ENCODE data around the gene HCN3. TPM values are rescaled to one million over a fixed set of nuclear protein-coding genes. Genes with fewer than 3 reads are reported as not detected.

HCN3 gene
- total RNA-seq, 4 donors from 2014 or later: 5.4 to 8.5 (median 6.4) TPM

GRCh38 chr1:155308493-155309422 is 31.5 kb downstream of the HCN3 start, which contains the start of gene FDPS:
FDPS (plus strand) TSS chr1:155308866; CDS start chr1:155309790, 924 bp downstream.
- peak; percentile 99 to 100 for DNase-seq (ENCODE audit: low spot score in 2 of 2)

GRCh38 chr1:155309423-155310021 is 32.3 kb downstream of the HCN3 start:
- DNase-seq (ENCODE audit: low spot score in 2 of 2): no peak
- peak overlapping the region; percentile 71 for H3K4me3 ChIP-seq (ENCODE audit: low read depth, poor library complexity, severe bottlenecking)
- intact Hi-C loops (cut with DNase I; ENCODE audit: low total_unique reads): no loop called here
- 1 to 19% methylated on average over 5 to 11 of the region's 11 CpGs for WGBS, 2 donors
- TF ChIP-seq CTCF (IDR thresholded peaks at IDR 0.05) (no peak), POLR2A (IDR thresholded peaks at IDR 0.05) (no peak)

More at GRCh38 chr1:155308493-155309422, 31.5 kb downstream of the HCN3 start, which contains the start of gene FDPS:
- H3K4me3 ChIP-seq (ENCODE audit: low read depth, poor library complexity, severe bottlenecking): peak within 1 kb of the TSS; percentile 71
- TF ChIP-seq POLR2A (IDR thresholded peaks at IDR 0.05): peak in 1 of 2 donors; percentile 2
- TF ChIP-seq CTCF (IDR thresholded peaks at IDR 0.05): no peak
- intact Hi-C loops (cut with DNase I; ENCODE audit: low total_unique reads): no loop called here
- WGBS, 2 donors: 0% methylated on average over 38 to 50 of the region's 51 CpGs

GRCh38 chr1:155313261-155313660 is 36.0 kb downstream of the HCN3 start:
- DNase-seq (ENCODE audit: low spot score in 2 of 2): no peak
- intact Hi-C loops (cut with DNase I; ENCODE audit: low total_unique reads): no loop called here
- WGBS, 2 donors: 55 to 61% methylated on average over 8 of the region's 8 CpGs
- H3K4me3 ChIP-seq (ENCODE audit: low read depth, poor library complexity, severe bottlenecking): no peak overlapping the region
- TF ChIP-seq POLR2A (IDR thresholded peaks at IDR 0.05) (no peak), CTCF (IDR thresholded peaks at IDR 0.05) (no peak)

- WGBS, 2 donors: 86 to 92% methylated on average over 3 of the region's 3 CpGs
- no peak for TF ChIP-seq POLR2A (IDR thresholded peaks at IDR 0.05)
- DNase-seq (ENCODE audit: low spot score in 2 of 2): no peak
- H3K4me3 ChIP-seq (ENCODE audit: low read depth, poor library complexity, severe bottlenecking): no peak overlapping the region
- intact Hi-C loops (cut with DNase I; ENCODE audit: low total_unique reads): no loop called here
Measured at GRCh38 chr1:155316922-155317321, 39.7 kb downstream of the HCN3 start.

GRCh38 chr1:155318082-155318481 is 40.8 kb downstream of the HCN3 start:
- TF ChIP-seq CTCF (IDR thresholded peaks at IDR 0.05): no peak
- no peak for TF ChIP-seq POLR2A (IDR thresholded peaks at IDR 0.05)
- H3K4me3 ChIP-seq (ENCODE audit: low read depth, poor library complexity, severe bottlenecking): no peak overlapping the region
- WGBS, 2 donors: 90 to 97% methylated on average over 9 of the region's 9 CpGs
- DNase-seq (ENCODE audit: low spot score in 2 of 2): no peak
- intact Hi-C loops (cut with DNase I; ENCODE audit: low total_unique reads): no loop called here

GRCh38 chr1:155319536-155319935 is 42.3 kb downstream of the HCN3 start:
- no peak for TF ChIP-seq POLR2A (IDR thresholded peaks at IDR 0.05)
- no peak for TF ChIP-seq CTCF (IDR thresholded peaks at IDR 0.05)
- WGBS, 2 donors: 69 to 81% methylated on average over 5 of the region's 5 CpGs
- no peak for DNase-seq (ENCODE audit: low spot score in 2 of 2)
- intact Hi-C loops (cut with DNase I; ENCODE audit: low total_unique reads): no loop called here
- H3K4me3 ChIP-seq (ENCODE audit: low read depth, poor library complexity, severe bottlenecking): no peak overlapping the region

All from lower leg skin (tissue), 4 donors.